22Rv1 (cell line): ENCODE measurements around the gene ADAD1.

Experiments
- CTCF ChIP-seq: fragments of 450-650 bp; IDR thresholded peaks from 2 replicates; pipeline ENCODE4 v1.5.1; 2017; ENCODE audit warnings: mild to moderate bottlenecking
- ZFX ChIP-seq: fragments of 450-650 bp; IDR thresholded peaks from 2 replicates; pipeline ENCODE4 v1.6.1; 2017; ENCODE audit warnings: antibody characterized with exemption, borderline replicate concordance

DNA sequence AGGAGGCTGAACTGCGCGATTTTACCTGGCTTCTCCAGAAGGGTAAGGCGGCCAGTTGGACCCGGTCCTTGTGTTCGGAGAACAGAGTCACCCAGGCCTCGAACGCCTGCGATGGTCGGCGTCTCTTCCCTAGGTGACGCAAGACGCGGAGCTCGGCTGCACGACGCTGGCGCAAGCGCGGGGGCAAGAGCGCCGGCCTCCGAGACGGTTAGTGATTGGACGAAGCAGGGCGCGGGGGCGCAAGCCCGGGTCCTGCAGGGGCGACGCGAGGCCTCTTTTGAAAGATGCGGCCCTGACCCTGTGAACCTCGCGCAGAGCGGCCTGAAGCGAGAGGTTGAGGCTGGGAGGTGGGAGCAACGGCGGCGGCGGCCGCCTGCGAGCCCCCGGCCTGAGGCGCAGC is 428 bp downstream of the ADAD1 start:
- no peak for TF ChIP-seq CTCF
- TF ChIP-seq ZFX = no peak
